Aorta (tissue), 5 donors: Measurements from ENCODE around the gene CR2. TPM values are rescaled to one million over a fixed set of nuclear protein-coding genes. Genes with fewer than 3 reads are reported as not detected.

ENCODE experiments used
- ATAC-seq: fragments of 200-7000 bp; cut with Tn5 transposase; one replicate; pipeline ENCODE4 v1.9.1; 2022; ENCODE audit warnings: moderate library complexity; ENCODE audit not compliant: low FRiP score
- DNase-seq, 2 donors: peaks; one replicate each; pipeline ENCODE4 v3.0.0-alpha.2; 2020
- H3K27ac ChIP-seq, 2 donors: one replicate each; pipeline ENCODE4 v1.5.1; 2013; ENCODE audit warnings: low read length in 2 of 2, mild to moderate bottlenecking in 2 of 2, moderate library complexity in 2 of 2, control low read depth in 1 of 2, inconsistent platforms in 1 of 2, low read depth in 1 of 2
- H3K27me3 ChIP-seq, 2 donors: one replicate each; pipeline ENCODE4 v1.6.1; 2013; ENCODE audit warnings: control low read depth in 1 of 2, low read length in 1 of 2, mild to moderate bottlenecking in 1 of 2, moderate library complexity in 1 of 2; ENCODE audit not compliant: insufficient read depth in 2 of 2, control insufficient read depth in 1 of 2
- H3K36me3 ChIP-seq, 2 donors: one replicate each; pipeline ENCODE4 v1.6.1; 2013; ENCODE audit warnings: control low read depth in 1 of 2, low read length in 1 of 2, mild to moderate bottlenecking in 1 of 2; ENCODE audit not compliant: insufficient read depth in 2 of 2, control insufficient read depth in 1 of 2
- H3K4me1 ChIP-seq, 2 donors: one replicate each; pipeline ENCODE4 v1.6.1; 2013; ENCODE audit warnings: low read length in 2 of 2, control low read depth in 1 of 2, mild to moderate bottlenecking in 1 of 2, moderate library complexity in 1 of 2; ENCODE audit not compliant: insufficient read depth in 2 of 2, control insufficient read depth in 1 of 2
- H3K4me3 ChIP-seq, 2 donors: one replicate each; pipeline ENCODE4 v1.5.1; 2013; ENCODE audit warnings: low read length in 2 of 2, control low read depth in 1 of 2, mild to moderate bottlenecking in 1 of 2
- H3K9me3 ChIP-seq: one replicate; pipeline ENCODE4 v1.6.1; 2013; ENCODE audit warnings: mild to moderate bottlenecking, low read length; ENCODE audit not compliant: control insufficient read depth
- WGBS, 2 donors: extraction: QIAGEN DNeasy Blood & Tissue Kit; methylation state at CpG; one replicate each; pipeline ENCODE4 v1.1.7; 2013; 5-methylcytosine and 5-hydroxymethylcytosine counted together
- intact Hi-C, 2 donors: fragments of 100-400 bp; cut with DNase I; formaldehyde crosslinking; loops; one replicate each; pipeline versions ENCODE4 v1.14.2 to v1.15.0; 2022
- polyA plus RNA-seq, 2 donors: library from polyadenylated mRNA; stranded (reverse); fragments of 200-250 nt; gene quantifications; one replicate each; pipeline ENCODE4 v1.2.3, GENCODE V29; 2013
- total RNA-seq, 2 donors: library from RNA; stranded (reverse); fragmentation: NEBNext Ultra II Directional; extraction: Animal tissue kit (Norgen Biotek cat#: 25700); gene quantifications; one replicate each; pipeline ENCODE4 v1.2.1, GENCODE V29; 2021
- donor health status: healthy with polysubstance abuse.
- donor health status: Bipolar disorder and iron deficiency.
- donor health status: DM: no; HTN: no; CAD: no.
- donor health status: DM: no; HTN: no; CAD: no.
- donor health status: DM: yes; HTN: yes; CAD: no.

Gene CR2
- total and polyA plus RNA-seq, 4 donors: 0.13 to 0.58 (median 0.36) TPM; not detected in 1

DNA sequence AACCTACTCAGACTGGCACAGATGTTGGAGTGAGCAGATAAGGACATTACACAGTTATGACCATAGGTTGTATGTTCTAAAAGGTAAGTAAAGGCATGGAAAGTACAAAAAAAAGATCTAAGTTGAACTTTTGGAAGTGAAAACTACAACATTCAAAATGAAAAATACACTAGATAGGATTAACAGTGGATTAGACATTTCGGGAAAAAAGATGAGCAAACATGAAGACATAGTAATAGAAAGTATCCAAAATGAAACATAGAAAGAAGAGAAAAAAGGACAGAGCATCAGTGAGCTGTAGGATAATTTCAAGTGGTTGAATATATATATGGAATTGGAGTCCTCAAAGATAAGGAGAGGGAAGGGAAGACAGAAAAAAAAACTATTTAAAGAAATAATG lies 34.0 kb upstream of the CR2 start:
- H3K27me3 ChIP-seq: no peaks in the 10 kb centered on the region
- 89 to 95% methylated on average over 1 of the region's 1 CpG for WGBS, 2 donors
- intact Hi-C loops: no loop called here
- H3K4me1 ChIP-seq: no peaks in the 10 kb centered on the region
- no peak overlapping the region for H3K27ac ChIP-seq
- ATAC-seq (no peak), DNase-seq (no peak)
- H3K9me3 ChIP-seq: peaks cover 17% of the 10 kb centered on the region
- H3K4me3 ChIP-seq: no peak overlapping the region
- no peaks in the 10 kb centered on the region for H3K36me3 ChIP-seq

DNA sequence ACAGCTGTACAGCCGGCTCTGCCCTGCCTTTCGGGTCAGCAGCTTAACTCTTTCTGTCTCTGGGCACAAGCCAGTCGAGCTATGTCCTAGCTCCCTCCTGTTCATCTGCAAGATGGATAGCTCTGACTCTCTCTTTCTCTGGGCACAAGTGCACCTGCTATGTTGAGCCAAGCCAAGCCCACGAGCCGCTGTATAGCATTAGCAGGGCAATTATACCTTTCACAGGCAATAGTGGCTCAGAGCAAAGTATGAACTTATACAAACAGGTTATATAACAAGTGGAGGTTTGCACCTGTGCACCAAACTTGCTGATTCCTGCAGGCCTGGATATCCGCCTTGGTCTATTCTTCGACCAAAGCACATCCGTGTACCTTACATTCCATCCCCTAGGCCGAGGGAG lies 33.0 kb upstream of the CR2 start:
- peaks cover 13% of the 10 kb centered on the region for H3K9me3 ChIP-seq
- ATAC-seq: no peak
- H3K36me3 ChIP-seq: no peaks in the 10 kb centered on the region
- no peak for DNase-seq
- H3K4me1 ChIP-seq: no peaks in the 10 kb centered on the region
- H3K27me3 ChIP-seq: no peaks in the 10 kb centered on the region
- no peak overlapping the region for H3K4me3 ChIP-seq
- H3K27ac ChIP-seq: no peak overlapping the region
- 80 to 81% methylated on average over 9 of the region's 9 CpGs for WGBS, 2 donors
- intact Hi-C loops: no loop called here

GRCh38 chr1:207423560-207424292 lies 30.4 kb upstream of the CR2 start:
- ATAC-seq (no peak), DNase-seq (no peak)
- Histone ChIP-seq H3K4me1 (no peaks in the 10 kb centered on the region), H3K4me3 (no peak overlapping the region), H3K27ac (no peak overlapping the region), H3K36me3 (no peaks in the 10 kb centered on the region), H3K9me3 (peaks cover 15% of the 10 kb centered on the region), H3K27me3 (no peaks in the 10 kb centered on the region)
- WGBS, 2 donors: 21 to 28% methylated on average over 28 of the region's 28 CpGs
- intact Hi-C loops: no loop called here

- no peaks in the 10 kb centered on the region for H3K36me3 ChIP-seq
- no peaks in the 10 kb centered on the region for H3K27me3 ChIP-seq
- no peak overlapping the region for H3K4me3 ChIP-seq
- H3K4me1 ChIP-seq: no peaks in the 10 kb centered on the region
- WGBS, 2 donors: 67 to 74% methylated on average over 17 of the region's 17 CpGs
- DNase-seq (no peak), ATAC-seq (no peak)
- H3K27ac ChIP-seq: no peak overlapping the region
- intact Hi-C loops: no loop called here
- peaks cover 12% of the 10 kb centered on the region for H3K9me3 ChIP-seq
Observed at GRCh38 chr1:207424570-207425131, 29.5 kb upstream of the CR2 start.

GRCh38 chr1:207427832-207428585 lies 26.1 kb upstream of the CR2 start:
- ATAC-seq: no peak
- DNase-seq: no peak
- Histone ChIP-seq H3K4me1 (no peaks in the 10 kb centered on the region), H3K27me3 (no peaks in the 10 kb centered on the region), H3K36me3 (no peaks in the 10 kb centered on the region), H3K9me3 (peaks cover 1% of the 10 kb centered on the region), H3K4me3 (no peak overlapping the region), H3K27ac (no peak overlapping the region)
- 72 to 79% methylated on average over 1 of the region's 1 CpG for WGBS, 2 donors
- intact Hi-C loops: no loop called here

DNA sequence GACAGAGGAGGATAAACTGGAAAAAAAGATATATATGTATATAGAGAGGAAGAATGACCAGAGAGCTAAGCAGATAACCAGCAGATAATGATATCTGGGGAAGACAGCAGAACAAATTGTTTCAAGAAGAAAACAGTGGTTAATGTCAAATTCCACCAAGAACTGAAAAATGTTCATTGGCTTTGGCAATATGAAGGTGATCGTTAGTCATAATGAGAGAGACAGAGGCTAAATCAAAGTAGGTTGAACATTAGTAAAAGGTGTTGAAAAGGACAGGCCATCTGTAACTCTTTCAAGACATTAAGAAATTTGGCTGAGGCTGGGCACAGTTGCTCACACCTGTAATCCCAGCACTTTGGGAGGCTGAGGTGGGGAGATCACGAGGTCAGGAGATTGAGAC lies 25.3 kb upstream of the CR2 start:
- intact Hi-C loops: no loop called here
- ATAC-seq (no peak), DNase-seq (no peak)
- WGBS, 2 donors: 84 to 85% methylated on average over 2 of the region's 2 CpGs
- Histone ChIP-seq H3K9me3 (peaks cover 1% of the 10 kb centered on the region), H3K36me3 (no peaks in the 10 kb centered on the region), H3K4me3 (no peak overlapping the region), H3K27ac (no peak overlapping the region), H3K4me1 (no peaks in the 10 kb centered on the region), H3K27me3 (no peaks in the 10 kb centered on the region)

DNA sequence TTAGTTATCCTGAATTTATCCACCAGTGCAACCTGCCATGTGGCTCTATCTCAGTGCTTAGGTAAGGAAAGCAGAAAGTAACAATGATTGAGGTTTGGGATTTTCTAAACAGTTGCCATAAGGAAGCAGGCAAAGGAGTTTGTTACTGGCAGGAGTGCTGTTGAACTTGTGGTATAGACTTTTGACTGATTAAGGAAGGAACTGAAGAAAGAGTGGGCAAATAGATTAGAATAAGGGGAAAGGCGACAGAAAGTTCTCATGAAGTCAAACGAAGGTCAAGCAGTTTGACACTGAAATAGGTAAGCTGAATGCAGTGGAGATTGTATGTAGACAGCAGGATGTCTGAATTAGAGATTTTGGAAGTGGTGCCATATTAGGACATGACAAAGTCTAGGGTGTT lies 24.2 kb upstream of the CR2 start:
- ATAC-seq (no peak), DNase-seq (no peak)
- Histone ChIP-seq H3K4me3 (no peak overlapping the region), H3K4me1 (no peaks in the 10 kb centered on the region), H3K27ac (no peak overlapping the region), H3K27me3 (no peaks in the 10 kb centered on the region), H3K9me3 (peaks cover 1% of the 10 kb centered on the region), H3K36me3 (no peaks in the 10 kb centered on the region)
- 61 to 65% methylated on average over 2 of the region's 2 CpGs for WGBS, 2 donors
- intact Hi-C loops: no loop called here

- no peak overlapping the region for H3K4me3 ChIP-seq
- H3K27ac ChIP-seq: no peak overlapping the region
- H3K4me1 ChIP-seq: no peaks in the 10 kb centered on the region
- WGBS, 2 donors: 67 to 71% methylated on average over 1 of the region's 1 CpG
- no peaks in the 10 kb centered on the region for H3K36me3 ChIP-seq
- DNase-seq (no peak), ATAC-seq (no peak)
- intact Hi-C loops: no loop called here
- H3K27me3 ChIP-seq: no peaks in the 10 kb centered on the region
- H3K9me3 ChIP-seq: peaks cover 1% of the 10 kb centered on the region
Observed at GRCh38 chr1:207430602-207431001, 23.5 kb upstream of the CR2 start.

GRCh38 chr1:207431508-207431907 lies 22.6 kb upstream of the CR2 start:
- Histone ChIP-seq H3K4me3 (no peak overlapping the region), H3K36me3 (no peaks in the 10 kb centered on the region), H3K27me3 (no peaks in the 10 kb centered on the region), H3K9me3 (peaks cover 1% of the 10 kb centered on the region), H3K27ac (no peak overlapping the region), H3K4me1 (no peaks in the 10 kb centered on the region)
- WGBS, 2 donors: 97% methylated on average over 2 of the region's 2 CpGs
- ATAC-seq (no peak), DNase-seq (no peak)
- intact Hi-C loops: no loop called here
